Measurements from ENCODE around the gene RAB12.

The RAB12 gene

DNA sequence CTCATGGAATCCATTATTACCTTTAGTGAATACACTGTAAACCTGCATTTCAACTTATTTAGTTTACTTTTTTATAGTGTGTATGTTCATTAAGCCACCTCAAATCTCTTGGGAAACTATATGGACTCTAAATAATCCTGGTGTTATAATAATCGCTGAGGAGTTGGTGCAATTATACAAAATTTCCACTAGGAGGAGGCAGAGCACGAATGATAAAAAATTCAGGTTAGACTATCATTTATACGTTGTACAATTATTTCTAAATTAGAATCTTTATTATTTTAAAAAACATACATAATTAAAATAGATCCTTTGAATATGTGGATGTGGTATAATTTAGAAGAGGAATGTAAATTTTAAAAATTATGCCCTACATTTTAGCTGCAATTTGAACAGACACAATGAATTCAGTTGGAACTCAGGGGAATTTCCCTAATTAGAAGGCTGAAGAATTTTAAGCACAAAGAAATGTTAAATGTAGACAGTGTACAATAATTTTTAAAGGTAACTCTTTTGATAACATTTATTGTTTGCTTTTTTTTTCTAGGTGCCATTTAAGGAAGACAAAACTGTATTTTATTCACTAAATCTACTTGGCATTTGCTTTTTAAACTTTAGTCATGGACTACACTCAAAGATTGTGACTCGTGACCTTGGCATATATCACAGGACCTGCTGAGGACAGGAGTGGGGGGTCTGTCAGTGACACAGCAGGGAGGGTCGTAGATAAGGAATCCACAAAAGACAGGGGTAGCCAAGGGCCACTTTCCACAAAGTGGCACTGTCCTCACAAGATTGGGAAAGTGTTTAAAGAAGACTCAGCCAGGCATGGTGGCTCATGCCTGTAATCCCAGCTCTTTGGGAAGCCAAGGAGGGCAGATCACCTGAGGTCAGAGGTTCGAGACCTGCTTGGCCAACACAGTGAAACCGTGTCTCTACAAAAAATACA lies 45.5 kb downstream of the RAB12 start:
- DNase-seq, result no peak

DNA sequence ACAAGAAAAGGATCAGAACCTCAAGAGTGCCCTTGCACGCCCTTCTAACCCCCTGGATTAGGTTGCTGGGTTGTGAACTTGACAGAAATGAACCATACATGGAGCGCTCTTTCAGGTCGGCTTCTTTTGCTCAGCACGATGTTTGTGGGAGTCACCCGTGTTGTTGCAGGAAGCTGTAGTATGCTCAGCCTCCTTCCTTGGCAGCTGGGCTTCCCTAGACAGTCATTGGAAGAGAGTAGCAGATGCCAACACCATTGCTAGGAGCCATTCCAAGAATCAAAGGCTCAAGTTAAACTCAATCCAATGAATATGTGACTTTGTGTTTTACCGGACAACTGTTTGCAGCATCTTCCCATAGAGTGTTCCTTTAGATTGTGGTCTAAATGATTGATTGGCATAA lies 47.0 kb downstream of the RAB12 start:
- no peak for DNase-seq

GRCh38 chr18:8657050-8657820 lies 48.0 kb downstream of the RAB12 start:
- DNase-seq, result no peak

GRCh38 chr18:8657873-8658470 lies 48.7 kb downstream of the RAB12 start:
- no peak for DNase-seq

GRCh38 chr18:8658858-8659485 lies 49.7 kb downstream of the RAB12 start:
- DNase-seq, result no peak

DNA sequence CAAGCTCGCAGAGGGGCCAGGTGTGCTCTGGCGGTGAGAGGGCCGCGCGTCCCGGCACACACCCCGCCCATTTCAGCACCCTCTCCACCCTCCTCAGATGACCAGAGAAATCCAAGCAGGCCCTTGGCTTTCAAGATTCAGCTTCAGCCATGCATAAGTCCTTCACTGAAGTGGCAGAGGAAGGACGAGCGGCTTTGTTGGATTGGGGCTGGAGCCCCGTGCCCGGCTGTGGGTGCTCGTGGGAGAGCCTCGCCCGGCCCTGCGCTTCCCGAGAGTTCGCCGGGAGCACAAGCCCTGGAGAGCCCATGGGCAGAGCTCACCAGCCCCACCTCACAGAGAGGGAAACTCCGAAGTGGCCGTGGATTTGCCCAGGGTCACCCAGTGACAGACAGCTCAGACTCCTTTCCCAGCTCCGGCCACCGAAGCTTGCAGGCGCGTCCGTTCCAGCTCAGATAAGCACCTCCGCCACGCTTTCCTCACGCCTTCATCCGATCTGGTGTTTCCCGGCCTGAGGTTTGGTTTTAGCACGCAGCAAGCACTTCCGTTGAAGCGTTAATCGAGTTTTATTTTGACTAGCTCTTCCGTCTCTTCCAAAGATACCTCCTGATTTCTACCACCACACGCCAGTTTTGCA lies 50.5 kb downstream of the RAB12 start:
- no peak for DNase-seq

DNA sequence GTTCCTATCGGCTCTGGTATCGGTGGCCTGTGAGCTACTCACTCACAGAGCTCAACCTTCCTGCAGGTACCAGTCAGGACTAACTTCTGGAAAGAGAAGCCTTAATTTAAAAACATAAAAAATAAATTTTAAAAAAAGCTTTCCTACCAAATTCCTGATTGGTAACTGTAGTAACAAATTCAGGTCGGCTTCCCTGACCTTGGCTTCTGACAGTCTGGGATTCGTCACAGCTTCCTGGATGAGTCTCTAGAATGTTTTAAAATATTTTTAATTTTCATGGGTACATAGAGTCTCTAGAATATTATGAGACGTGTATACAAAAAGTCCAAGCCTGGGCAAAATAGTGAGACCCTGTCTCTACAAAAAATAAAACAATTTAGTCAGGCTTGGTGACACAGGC lies 51.1 kb downstream of the RAB12 start:
- no peak for DNase-seq

GRCh38 chr18:8661754-8662559 lies 52.7 kb downstream of the RAB12 start:
- DNase-seq, result no peak

DNA sequence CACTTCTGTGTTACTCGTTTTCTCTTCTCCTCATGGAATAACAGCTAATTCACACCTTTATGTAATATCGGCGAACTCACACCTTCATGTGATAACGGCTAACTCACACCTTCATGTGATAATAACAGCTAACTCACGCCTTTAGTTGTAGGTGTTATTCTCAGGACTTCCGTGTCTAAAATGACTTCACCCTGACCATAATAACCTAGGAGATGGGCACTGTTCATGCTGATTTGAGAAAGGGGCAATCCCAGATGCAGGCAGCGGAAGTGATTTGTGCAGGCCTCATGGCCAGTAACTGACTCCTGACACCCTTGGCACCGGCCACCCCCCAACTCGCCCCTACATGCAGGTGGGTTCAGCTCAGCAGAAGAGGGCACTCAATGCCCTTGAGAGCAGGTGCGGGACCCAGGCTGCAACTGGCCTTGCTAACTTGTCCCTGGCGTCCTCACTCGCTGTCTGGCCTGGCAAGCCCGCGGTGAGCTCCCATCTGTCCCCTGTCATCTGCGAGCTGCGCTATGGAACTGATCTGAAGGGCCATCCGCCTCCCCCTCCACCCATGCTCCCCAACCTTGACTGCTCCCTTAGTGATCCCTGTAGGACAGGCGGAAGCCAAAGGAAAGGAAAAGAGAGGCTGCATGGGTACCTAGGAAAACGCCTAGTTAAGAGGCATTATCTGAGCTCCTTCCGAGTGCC lies 53.5 kb downstream of the RAB12 start:
- no peak for DNase-seq

GRCh38 chr18:8667846-8668245 lies 58.6 kb downstream of the RAB12 start:
- DNase-seq, result no peak

GRCh38 chr18:8668381-8668780 lies 59.1 kb downstream of the RAB12 start:
- DNase-seq, result no peak

DNA sequence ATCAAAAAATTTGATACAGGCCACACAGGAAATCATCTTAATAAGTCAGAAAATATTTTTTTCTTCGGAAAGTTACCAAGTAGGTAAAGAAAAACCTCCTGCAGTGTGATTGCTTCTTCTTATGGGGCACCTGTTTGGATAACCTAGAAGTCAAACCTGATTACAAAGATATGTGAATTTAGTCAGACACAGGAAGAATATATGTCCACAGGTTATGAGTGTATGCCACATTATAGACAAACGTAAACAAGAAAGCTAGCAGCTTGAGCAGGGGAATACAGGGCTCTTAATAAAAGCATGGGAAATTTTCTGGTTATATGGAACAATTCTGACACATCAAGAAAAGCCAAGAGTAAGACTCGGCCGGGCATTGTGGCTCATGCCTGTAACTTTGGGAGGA lies 60.3 kb downstream of the RAB12 start:
- no peak for DNase-seq

DNA sequence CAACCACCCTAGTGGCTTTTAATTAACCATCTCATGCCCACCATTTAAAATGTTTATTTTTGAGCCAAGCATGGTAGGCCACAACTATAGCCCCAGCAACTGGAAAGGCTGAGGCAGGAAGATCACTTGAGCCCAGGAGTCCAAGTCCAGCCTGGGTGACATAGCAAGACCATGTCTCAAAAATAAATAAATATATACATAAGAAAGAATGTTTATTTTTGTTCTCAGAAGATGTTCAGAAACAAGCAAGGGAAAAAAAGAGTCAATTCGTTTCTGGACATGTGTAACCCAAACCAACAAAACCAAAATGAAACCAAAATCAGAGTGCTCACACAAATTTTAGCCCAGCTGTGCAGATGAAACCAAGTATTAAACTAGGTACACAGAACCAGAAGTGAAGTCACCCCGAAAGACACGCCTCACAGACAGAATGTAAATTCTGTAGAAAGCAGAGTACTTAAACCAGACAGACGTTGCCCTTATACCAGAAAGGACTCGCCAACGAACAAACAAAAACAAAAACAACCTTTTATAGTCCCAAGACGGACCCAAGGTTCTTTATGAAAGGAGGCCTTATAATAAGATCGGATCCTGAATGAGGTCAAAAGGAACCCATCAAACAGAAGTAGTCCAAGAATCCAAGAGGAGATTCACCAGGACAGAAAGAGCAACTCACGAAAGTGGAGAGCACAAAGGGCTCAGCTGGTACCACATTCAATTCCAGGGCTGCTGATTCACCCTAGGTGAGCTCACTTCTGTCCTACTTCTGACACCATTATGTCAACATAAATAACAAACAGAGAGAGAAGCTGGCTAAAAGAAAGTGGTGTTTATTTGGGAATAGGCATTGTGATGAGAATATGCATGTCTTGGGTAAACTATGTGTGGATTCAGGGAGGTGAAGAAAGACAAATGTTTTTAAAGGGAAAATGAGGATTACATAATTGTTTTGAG lies 64.3 kb downstream of the RAB12 start:
- no peak for DNase-seq

- DNase-seq, result no peak
Observed at GRCh38 chr18:8675057-8675456, 65.8 kb downstream of the RAB12 start.

DNA sequence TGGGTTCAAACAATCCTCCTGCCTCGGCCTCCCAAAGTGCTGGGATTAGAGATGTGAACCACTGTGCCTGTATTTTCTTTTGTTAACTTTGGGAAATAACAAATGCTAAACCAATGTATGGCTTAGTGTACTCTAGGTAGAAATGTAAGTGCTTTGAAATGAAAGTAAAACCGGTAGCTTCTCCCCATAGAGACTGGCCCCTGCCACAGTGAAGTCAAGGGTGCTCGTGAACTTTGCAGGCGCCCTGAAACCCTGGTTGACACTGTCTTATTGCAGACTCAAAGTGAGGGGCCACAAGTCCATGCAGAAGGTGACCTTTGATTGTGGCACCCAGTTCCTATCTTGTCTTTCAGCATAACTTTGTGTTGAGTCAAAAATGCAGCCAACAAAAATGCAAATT lies 72.0 kb downstream of the RAB12 start:
- no peak for DNase-seq

GRCh38 chr18:8684577-8684976 lies 75.3 kb downstream of the RAB12 start:
- DNase-seq, result no peak

DNA sequence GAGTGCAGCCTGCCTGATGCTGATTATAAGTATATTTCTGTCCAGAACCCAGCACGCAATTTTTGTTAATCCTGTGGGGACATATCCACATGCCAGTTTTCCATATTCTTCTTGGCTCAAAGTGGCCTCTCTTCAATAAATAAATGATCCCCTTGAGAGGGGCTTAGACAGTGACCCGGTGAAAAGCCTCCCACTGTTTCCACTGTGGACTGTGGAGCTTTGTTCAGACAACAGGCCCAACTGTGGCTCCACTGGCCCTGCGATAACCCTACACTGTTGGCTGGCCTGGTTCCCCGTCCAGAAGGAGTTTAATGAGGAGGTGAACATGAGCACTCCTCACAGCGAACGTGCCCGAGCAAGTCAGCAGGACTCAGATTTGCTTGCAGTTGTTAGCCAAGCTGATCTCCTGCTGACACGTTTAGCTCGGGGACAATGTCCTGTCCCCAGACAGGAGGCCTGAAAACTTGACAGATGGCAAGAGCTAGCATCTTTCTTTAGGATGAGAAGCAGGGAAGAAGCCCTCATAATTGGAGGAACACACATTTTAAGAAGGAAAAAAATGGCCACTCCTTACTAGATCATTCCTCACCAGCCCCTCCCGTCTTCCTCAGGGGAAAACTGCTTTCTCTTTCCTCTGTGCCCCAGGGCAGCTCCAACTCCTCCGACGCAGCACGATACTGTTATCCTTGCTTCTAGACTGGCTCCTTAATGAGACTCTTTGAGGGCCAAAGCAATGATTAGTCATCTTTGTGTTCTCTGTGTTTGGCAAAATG lies 76.1 kb downstream of the RAB12 start:
- DNase-seq, result no peak

- DNase-seq, result no peak
Observed at GRCh38 chr18:8685914-8686216, 76.6 kb downstream of the RAB12 start.

DNA sequence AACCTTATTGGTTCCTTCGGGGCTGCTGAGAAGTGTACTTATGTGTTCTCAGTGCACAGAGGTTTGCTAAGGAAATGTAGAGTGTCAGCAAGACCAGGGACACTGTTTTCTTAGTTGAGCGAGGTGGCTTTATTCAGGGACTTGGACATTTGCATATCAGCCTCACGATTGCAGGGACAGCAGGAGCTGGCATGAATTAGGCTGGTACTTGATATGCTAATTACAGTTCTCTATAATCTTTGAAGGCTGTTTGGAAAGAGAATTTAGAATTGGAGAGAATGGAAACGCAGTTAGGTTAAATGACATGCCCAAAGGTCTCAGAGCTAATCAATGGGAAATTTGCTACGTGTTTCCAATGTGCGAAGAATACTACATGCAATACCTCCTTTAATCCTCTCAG lies 77.4 kb downstream of the RAB12 start:
- DNase-seq, result no peak
